HepG2 (cell line): ENCODE results near the gene GNG10. TPM values are rescaled to one million over a fixed set of nuclear protein-coding genes. Genes with fewer than 3 reads are reported as not detected.

ENCODE experiments used
- ATAC-seq: fragments of 200-7000 bp; cut with Tn5 transposase; 3 replicates; pipeline ENCODE4 v1.9.1; 2020; ENCODE audit warnings: mild to moderate bottlenecking, moderate library complexity
- BruUV-seq: library from RNA; stranded (reverse); fragments of 400-500 nt; replicated peaks from 2 replicates; lab custom pipeline; 2021; lab: Mats Ljungman, UMichigan
- CTCF ChIA-PET: fragments of 300-600 bp; formaldehyde crosslinking; extraction: SDS; loops from one replicate; lab custom pipeline; 2021; ENCODE audit warnings: low total read pairs, inconsistent platforms, low intra/inter-chr PET ratio; lab: Yijun Ruan, JAX
- POLR2A ChIA-PET: fragments of 350-600 bp; sonication (Branson Sonifier 250); formaldehyde crosslinking; loops from one replicate; lab custom pipeline; 2020; ENCODE audit warnings: antibody characterized with exemption, inconsistent platforms; lab: Yijun Ruan, JAX
- DNase-seq: peaks from one replicate; pipeline ENCODE4 v3.0.0-alpha.2; 2015; ENCODE audit warnings: low spot score
- FAIRE-seq: peaks from 3 replicates; lab custom pipeline; 2011; peaks lifted over from hg19 to GRCh38; lab: Jason Lieb, UNC
- H2AFZ ChIP-seq: one replicate; pipeline ENCODE4 v1.6.1; 2011; ENCODE audit warnings: low read length, inconsistent platforms
- H3K27ac ChIP-seq: fragments of 300-600 bp; 3 replicates; pipeline ENCODE4 v1.8.0; 2011; ENCODE audit warnings: mixed run types, mild to moderate bottlenecking, mixed read lengths, low read length, inconsistent platforms; ENCODE audit not compliant: insufficient read depth; ENCODE audit errors: extremely low read length
- H3K27me3 ChIP-seq, 2 experiments: fragments of 200-600 bp in 1 of 2; 2 replicates in 1 of 2; 3 replicates in 1 of 2; pipeline versions ENCODE4 v1.6.0 to v1.8.0; 2011; ENCODE audit warnings: low read length in 2 of 2, mild to moderate bottlenecking in 2 of 2, moderate library complexity in 2 of 2, inconsistent platforms in 1 of 2; ENCODE audit not compliant: insufficient read depth in 2 of 2, control insufficient read depth in 1 of 2
- H3K36me3 ChIP-seq, 2 experiments: fragments of 200-600 bp in 1 of 2; replicated peaks in 1 of 2; 2 replicates in 1 of 2; 3 replicates in 1 of 2; pipeline versions ENCODE4 v1.5.1 to v1.8.0; 2011; ENCODE audit warnings: low read length in 2 of 2, inconsistent platforms in 1 of 2; ENCODE audit not compliant: insufficient read depth in 2 of 2, control insufficient read depth in 1 of 2
- H3K4me1 ChIP-seq: 2 replicates; pipeline ENCODE4 v1.5.1; 2012; ENCODE audit warnings: low read length, inconsistent platforms; ENCODE audit not compliant: insufficient read depth
- H3K4me2 ChIP-seq: 2 replicates; pipeline ENCODE4 v1.6.0; 2011; ENCODE audit warnings: low read depth, low read length, inconsistent platforms
- H3K4me3 ChIP-seq, 3 experiments: fragments of 200-600 bp in 1 of 3; sonication (generic), shearing (Covaris generic) in 1 of 3; replicated peaks in 1 of 3; 2 replicates each; pipeline ENCODE4 v1.5.1; 2011 to 2016; ENCODE audit warnings: low read length in 3 of 3, inconsistent platforms in 2 of 3, low read depth in 2 of 3, mild to moderate bottlenecking in 2 of 3, control low read depth in 1 of 3, mixed read lengths in 1 of 3; ENCODE audit not compliant: insufficient read depth in 1 of 3
- H3K79me2 ChIP-seq: one replicate; pipeline ENCODE4 v1.6.1; 2011; ENCODE audit warnings: low read length, inconsistent platforms; ENCODE audit not compliant: insufficient read depth
- H3K9ac ChIP-seq: 2 replicates; pipeline ENCODE4 v1.6.0; 2011; ENCODE audit warnings: mild to moderate bottlenecking, low read depth, low read length, inconsistent platforms; ENCODE audit not compliant: insufficient read depth
- H3K9me3 ChIP-seq: 2 replicates; pipeline ENCODE4 v1.5.1; 2012; ENCODE audit warnings: mild to moderate bottlenecking, low read length
- H4K20me1 ChIP-seq: 2 replicates; pipeline ENCODE4 v1.6.0; 2011; ENCODE audit warnings: inconsistent platforms, mild to moderate bottlenecking, low read length, moderate library complexity; ENCODE audit not compliant: insufficient read depth
- CENPT ChIP-seq: sonication (generic); formaldehyde crosslinking; IDR thresholded peaks from 2 replicates; pipeline ENCODE4 v1.8.0; 2022; ENCODE audit warnings: low read depth, mild to moderate bottlenecking, moderate library complexity, missing genetic modification reagents
- KAT2B ChIP-seq: fragments of 150-350 bp; IDR thresholded peaks from 2 replicates; pipeline ENCODE4 v1.6.1; 2014; ENCODE audit warnings: low read depth, low read length, borderline replicate concordance
- LBX2 ChIP-seq: sonication (generic); formaldehyde crosslinking; IDR thresholded peaks from 2 replicates; pipeline ENCODE4 v1.5.0; 2020; ENCODE audit warnings: missing genetic modification reagents, mild to moderate bottlenecking, borderline replicate concordance
- PITX1 ChIP-seq: sonication (generic); formaldehyde crosslinking; IDR thresholded peaks from 2 replicates; pipeline ENCODE4 v1.5.1; 2020; ENCODE audit warnings: mild to moderate bottlenecking, missing genetic modification reagents
- TEAD3 ChIP-seq: optimal IDR thresholded peaks from 2 replicates; pipeline ENCODE3; 2016; ENCODE audit warnings: borderline replicate concordance
- ZKSCAN1 ChIP-seq: fragments of 150-350 bp; IDR thresholded peaks from 2 replicates; pipeline ENCODE4 v1.6.1; 2014; ENCODE audit warnings: low read length
- ZNF530 ChIP-seq: sonication (generic); formaldehyde crosslinking; IDR thresholded peaks from 2 replicates; pipeline ENCODE4 v1.5.0; 2020; ENCODE audit warnings: low read depth, mild to moderate bottlenecking, missing genetic modification reagents
- ZNF792 ChIP-seq: IDR thresholded peaks from 2 replicates; pipeline ENCODE4 v1.6.1; 2016
- WGBS: methylation state at CpG from one replicate; pipeline ENCODE4 v1.1.6; 2017; ENCODE audit warnings: low lambda C conversion rate; 5-methylcytosine and 5-hydroxymethylcytosine counted together
- in situ Hi-C: cut with HindIII; loops from 2 replicates; pipeline ENCODE4 v1.10.0; 2017; ENCODE audit warnings: low pct_unique_long_range_greater_than_20kb; ENCODE audit not compliant: extremely low pct_ligation_motif_present
- intact Hi-C: fragments of 100-400 bp; cut with micrococcal nuclease; formaldehyde crosslinking; loops from one replicate; pipeline ENCODE4 v1.10.0; 2022; ENCODE audit not compliant: unreplicated experiment
- polyA plus RNA-seq, 8 experiments: library from polyadenylated mRNA; depleted of rRNA in 3 of 8; stranded (reverse) in 7 of 8; unstranded in 1 of 8; fragments of >200 nt; fragmentation: Illumina TruSeq in 4 of 8; extraction: Trizol in 4 of 8; gene quantifications; 2 replicates each; pipeline versions ENCODE4 v1.2.1 to v1.2.3, GENCODE V29; 2011 to 2016; ENCODE audit warnings: low read depth in 4 of 8, missing spikeins in 1 of 8, mixed read lengths in 1 of 8; ENCODE audit not compliant: insufficient read depth in 1 of 8
- total RNA-seq, 5 experiments: library from RNA; depleted of rRNA; stranded (reverse); fragments of >200 nt; fragmentation: Illumina TruSeq; extraction: Trizol; gene quantifications; 2 replicates each; pipeline ENCODE4 v1.2.3, GENCODE V29; 2016; ENCODE audit warnings: low read depth in 1 of 5

Gene GNG10
- total and polyA plus RNA-seq, 2 of the 13 experiments (the other 11 are each of a cell fraction or from before 2014, with no cell fraction given) = 29.8 to 32.4 TPM

- FAIRE-seq = no peak
- no peaks in the 10 kb centered on the region for H4K20me1 ChIP-seq
- no peaks in the 10 kb centered on the region for H3K27me3 ChIP-seq
- DNase-seq = no peak
- no peaks in the 10 kb centered on the region for H3K36me3 ChIP-seq
- H3K4me2 ChIP-seq = no peak overlapping the region
- H3K4me1 ChIP-seq = no peaks in the 10 kb centered on the region
- intact Hi-C loops = no loop called here
- no peak overlapping the region for H2AFZ ChIP-seq
- no TSS peak for BruUV-seq
- H3K27ac ChIP-seq = no peak overlapping the region
- in situ Hi-C loops = no loop called here
- no peak for ATAC-seq
- H3K9ac ChIP-seq = no peak overlapping the region
- ChIA-PET CTCF (no interaction called here), POLR2A (no interaction called here)
- no peak for TF ChIP-seq ZNF792 (CRISPR knock-in tag)
- 42% methylated on average over 3 of the region's 3 CpGs for WGBS
- no peaks in the 10 kb centered on the region for H3K9me3 ChIP-seq
- no peak overlapping the region for H3K4me3 ChIP-seq
- no peaks in the 10 kb centered on the region for H3K79me2 ChIP-seq
Measured at GRCh38 chr9:111711548-111711947, 50.1 kb downstream of the GNG10 start.

GRCh38 chr9:111712369-111712768, 51.0 kb downstream of the GNG10 start:
- BruUV-seq = no TSS peak
- DNase-seq (no peak), FAIRE-seq (no peak), ATAC-seq (no peak)
- WGBS = 80% methylated on average over 3 of the region's 3 CpGs
- intact Hi-C loops = no loop called here
- Histone ChIP-seq H3K27ac (no peak overlapping the region), H4K20me1 (no peaks in the 10 kb centered on the region), H3K79me2 (no peaks in the 10 kb centered on the region), H3K9ac (no peak overlapping the region), H3K36me3 (no peaks in the 10 kb centered on the region), H3K4me2 (no peak overlapping the region), H3K9me3 (no peaks in the 10 kb centered on the region), H3K27me3 (no peaks in the 10 kb centered on the region), H3K4me1 (no peaks in the 10 kb centered on the region), H2AFZ (no peak overlapping the region), H3K4me3 (no peak overlapping the region)
- ChIA-PET POLR2A (no interaction called here), CTCF (no interaction called here)
- in situ Hi-C loops = no loop called here
- TF ChIP-seq ZKSCAN1 = no peak
- TF ChIP-seq TEAD3 (CRISPR knock-in tag) = no peak
- TF ChIP-seq KAT2B = no peak
- TF ChIP-seq ZNF530 (CRISPR knock-in tag) = no peak
- TF ChIP-seq PITX1 (CRISPR knock-in tag) = no peak
- no peak for TF ChIP-seq CENPT
- no peak for TF ChIP-seq LBX2 (CRISPR knock-in tag)
